K562 (cell line): ENCODE measurements around the gene RAI1. TPM values are rescaled to one million over a fixed set of nuclear protein-coding genes. Genes with fewer than 3 reads are reported as not detected.

Experiments
- ATF2 ChIP-seq: sonication (generic); formaldehyde crosslinking; IDR thresholded peaks from 2 replicates; pipeline ENCODE4 v1.8.1; 2022; ENCODE audit warnings: missing genetic modification reagents
- EGR1 ChIP-seq: fragments of 450-650 bp; conservative IDR thresholded peaks from 2 replicates; pipeline ENCODE4 v1.6.1; 2017; ENCODE audit warnings: mild to moderate bottlenecking
- GATAD2A ChIP-seq: fragments of 450-650 bp; IDR thresholded peaks from 2 replicates; pipeline ENCODE4 v1.6.1; 2017
- GMEB1 ChIP-seq: fragments of 250-450 bp; sonication (Bioruptor Pico); IDR thresholded peaks from 2 replicates; pipeline ENCODE4 v1.4.0; 2020; ENCODE audit warnings: mild to moderate bottlenecking
- HNRNPUL1 ChIP-seq: fragments of 200-400 bp; formaldehyde crosslinking; IDR thresholded peaks from 2 replicates; pipeline ENCODE4 v1.6.1; 2017; ENCODE audit warnings: low read length
- MYBL2 ChIP-seq, 2 experiments: fragments of 450-650 bp in 1 of 2; sonication (generic) in 1 of 2; formaldehyde crosslinking in 1 of 2; IDR thresholded peaks; 2 replicates each; pipeline versions ENCODE4 v1.6.1 to v1.8.1; 2017 to 2022; ENCODE audit warnings: borderline replicate concordance in 1 of 2, inconsistent platforms in 1 of 2, low read depth in 1 of 2, mild to moderate bottlenecking in 1 of 2, missing genetic modification reagents in 1 of 2, moderate library complexity in 1 of 2
- RBM15 ChIP-seq: fragments of 200-400 bp; formaldehyde crosslinking; IDR thresholded peaks from 2 replicates; pipeline ENCODE4 v1.6.1; 2018; ENCODE audit warnings: mild to moderate bottlenecking, low read length, moderate library complexity; ENCODE audit not compliant: insufficient read depth
- U2AF2 ChIP-seq: fragments of 200-400 bp; formaldehyde crosslinking; optimal IDR thresholded peaks from 2 replicates; pipeline ENCODE3; 2017; ENCODE audit warnings: low read depth, mild to moderate bottlenecking, low read length
- XRCC4 ChIP-seq: IDR thresholded peaks from one replicate; pipeline ENCODE4 v1.6.1; 2011; ENCODE audit not compliant: insufficient read depth, insufficient read length; ENCODE audit errors: extremely low read depth
- ZNF184 ChIP-seq: sonication (generic); formaldehyde crosslinking; IDR thresholded peaks from 2 replicates; pipeline ENCODE4 v1.5.0; 2020; ENCODE audit warnings: missing genetic modification reagents
- ZNF311 ChIP-seq: fragments of 250-450 bp; sonication (Bioruptor Pico); IDR thresholded peaks from 2 replicates; pipeline ENCODE4 v1.4.0; 2020; ENCODE audit warnings: mild to moderate bottlenecking, moderate library complexity
- ZNF347 ChIP-seq: fragments of 450-650 bp; formaldehyde crosslinking; IDR thresholded peaks from 2 replicates; pipeline ENCODE4 v1.4.0; 2020; ENCODE audit warnings: low read depth, mild to moderate bottlenecking, moderate library complexity
- ZNF77 ChIP-seq: fragments of 250-450 bp; sonication (Bioruptor Pico); IDR thresholded peaks from 2 replicates; pipeline ENCODE4 v1.5.0; 2020
- polyA plus RNA-seq, 8 experiments: library from polyadenylated mRNA; depleted of rRNA in 4 of 8; stranded (reverse) in 5 of 8; unstranded in 3 of 8; fragments of >200 nt; fragmentation: Nextera tagmentation in 2 of 8; fragmentation: Illumina TruSeq in 1 of 8; extraction: Ambion mirVana in 2 of 8; extraction: Trizol in 1 of 8; gene quantifications; 2 replicates each; pipeline versions ENCODE4 v1.2.1 to v1.2.3, GENCODE V29; 2011 to 2014; ENCODE audit warnings: inconsistent platforms in 1 of 8, missing spikeins in 1 of 8
- total RNA-seq, 7 experiments: library from RNA; depleted of rRNA in 6 of 7; stranded (reverse); fragments of >200 nt in 6 of 7; fragmentation: Illumina TruSeq in 2 of 7; extraction: Trizol in 2 of 7; gene quantifications; 2 replicates each; pipeline versions ENCODE4 v1.2.1 to v1.2.3, GENCODE V29; 2011 to 2021; ENCODE audit warnings: low replicate concordance in 1 of 7
- TF ChIP-seq, protein P1 (sequence below): fragments of 250-450 bp; sonication (Bioruptor Pico); IDR thresholded peaks from 2 replicates; pipeline ENCODE4 v1.5.0; 2022; ENCODE audit warnings: mild to moderate bottlenecking
- TF ChIP-seq, protein P2 (sequence below): sonication (generic); formaldehyde crosslinking; IDR thresholded peaks from 2 replicates; pipeline ENCODE4 v1.8.1; 2023; ENCODE audit warnings: missing genetic modification reagents, mild to moderate bottlenecking, borderline replicate concordance
- TF ChIP-seq, protein P3 (sequence below): IDR thresholded peaks from 2 replicates; pipeline ENCODE4 v1.6.1; 2016; ENCODE audit warnings: missing genetic modification characterization, missing compliant biosample characterization

The RAI1 gene
- total and polyA plus RNA-seq, 9 of the 15 experiments (the other 6 are each of a cell fraction or from before 2014, with no cell fraction given): 0.68 to 19.9 (median 5.5) TPM

- TF ChIP-seq, protein P1, sequence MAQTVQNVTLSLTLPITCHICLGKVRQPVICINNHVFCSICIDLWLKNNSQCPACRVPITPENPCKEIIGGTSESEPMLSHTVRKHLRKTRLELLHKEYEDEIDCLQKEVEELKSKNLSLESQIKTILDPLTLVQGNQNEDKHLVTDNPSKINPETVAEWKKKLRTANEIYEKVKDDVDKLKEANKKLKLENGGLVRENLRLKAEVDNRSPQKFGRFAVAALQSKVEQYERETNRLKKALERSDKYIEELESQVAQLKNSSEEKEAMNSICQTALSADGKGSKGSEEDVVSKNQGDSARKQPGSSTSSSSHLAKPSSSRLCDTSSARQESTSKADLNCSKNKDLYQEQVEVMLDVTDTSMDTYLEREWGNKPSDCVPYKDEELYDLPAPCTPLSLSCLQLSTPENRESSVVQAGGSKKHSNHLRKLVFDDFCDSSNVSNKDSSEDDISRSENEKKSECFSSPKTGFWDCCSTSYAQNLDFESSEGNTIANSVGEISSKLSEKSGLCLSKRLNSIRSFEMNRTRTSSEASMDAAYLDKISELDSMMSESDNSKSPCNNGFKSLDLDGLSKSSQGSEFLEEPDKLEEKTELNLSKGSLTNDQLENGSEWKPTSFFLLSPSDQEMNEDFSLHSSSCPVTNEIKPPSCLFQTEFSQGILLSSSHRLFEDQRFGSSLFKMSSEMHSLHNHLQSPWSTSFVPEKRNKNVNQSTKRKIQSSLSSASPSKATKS (CRISPR knock-in tag): no peak
- no peak for TF ChIP-seq ZNF77 (CRISPR knock-in tag)
- TF ChIP-seq GATAD2A: no peak
- no peak for TF ChIP-seq RBM15
- TF ChIP-seq HNRNPUL1: no peak
- no peak for TF ChIP-seq ZNF184
- TF ChIP-seq, protein P2, sequence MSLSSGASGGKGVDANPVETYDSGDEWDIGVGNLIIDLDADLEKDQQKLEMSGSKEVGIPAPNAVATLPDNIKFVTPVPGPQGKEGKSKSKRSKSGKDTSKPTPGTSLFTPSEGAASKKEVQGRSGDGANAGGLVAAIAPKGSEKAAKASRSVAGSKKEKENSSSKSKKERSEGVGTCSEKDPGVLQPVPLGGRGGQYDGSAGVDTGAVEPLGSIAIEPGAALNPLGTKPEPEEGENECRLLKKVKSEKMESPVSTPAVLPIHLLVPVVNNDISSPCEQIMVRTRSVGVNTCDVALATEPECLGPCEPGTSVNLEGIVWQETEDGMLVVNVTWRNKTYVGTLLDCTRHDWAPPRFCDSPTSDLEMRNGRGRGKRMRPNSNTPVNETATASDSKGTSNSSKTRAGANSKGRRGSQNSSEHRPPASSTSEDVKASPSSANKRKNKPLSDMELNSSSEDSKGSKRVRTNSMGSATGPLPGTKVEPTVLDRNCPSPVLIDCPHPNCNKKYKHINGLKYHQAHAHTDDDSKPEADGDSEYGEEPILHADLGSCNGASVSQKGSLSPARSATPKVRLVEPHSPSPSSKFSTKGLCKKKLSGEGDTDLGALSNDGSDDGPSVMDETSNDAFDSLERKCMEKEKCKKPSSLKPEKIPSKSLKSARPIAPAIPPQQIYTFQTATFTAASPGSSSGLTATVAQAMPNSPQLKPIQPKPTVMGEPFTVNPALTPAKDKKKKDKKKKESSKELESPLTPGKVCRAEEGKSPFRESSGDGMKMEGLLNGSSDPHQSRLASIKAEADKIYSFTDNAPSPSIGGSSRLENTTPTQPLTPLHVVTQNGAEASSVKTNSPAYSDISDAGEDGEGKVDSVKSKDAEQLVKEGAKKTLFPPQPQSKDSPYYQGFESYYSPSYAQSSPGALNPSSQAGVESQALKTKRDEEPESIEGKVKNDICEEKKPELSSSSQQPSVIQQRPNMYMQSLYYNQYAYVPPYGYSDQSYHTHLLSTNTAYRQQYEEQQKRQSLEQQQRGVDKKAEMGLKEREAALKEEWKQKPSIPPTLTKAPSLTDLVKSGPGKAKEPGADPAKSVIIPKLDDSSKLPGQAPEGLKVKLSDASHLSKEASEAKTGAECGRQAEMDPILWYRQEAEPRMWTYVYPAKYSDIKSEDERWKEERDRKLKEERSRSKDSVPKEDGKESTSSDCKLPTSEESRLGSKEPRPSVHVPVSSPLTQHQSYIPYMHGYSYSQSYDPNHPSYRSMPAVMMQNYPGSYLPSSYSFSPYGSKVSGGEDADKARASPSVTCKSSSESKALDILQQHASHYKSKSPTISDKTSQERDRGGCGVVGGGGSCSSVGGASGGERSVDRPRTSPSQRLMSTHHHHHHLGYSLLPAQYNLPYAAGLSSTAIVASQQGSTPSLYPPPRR (CRISPR knock-in tag): no peak
- TF ChIP-seq ZNF347 (CRISPR knock-in tag): no peak
- TF ChIP-seq MYBL2 (IDR thresholded peaks at IDR 0.05; ENCODE audit: low read depth): no peak
- TF ChIP-seq MYBL2 (CRISPR knock-in tag; IDR thresholded peaks at IDR 0.05; ENCODE audit: borderline replicate concordance): no peak
- no peak for TF ChIP-seq U2AF2
- no peak for TF ChIP-seq ZNF311 (CRISPR knock-in tag)
- TF ChIP-seq GMEB1 (CRISPR knock-in tag): no peak
- no peak for TF ChIP-seq ATF2 (CRISPR knock-in tag)
- no peak for TF ChIP-seq XRCC4
- TF ChIP-seq EGR1: no peak
- TF ChIP-seq, protein P3, sequence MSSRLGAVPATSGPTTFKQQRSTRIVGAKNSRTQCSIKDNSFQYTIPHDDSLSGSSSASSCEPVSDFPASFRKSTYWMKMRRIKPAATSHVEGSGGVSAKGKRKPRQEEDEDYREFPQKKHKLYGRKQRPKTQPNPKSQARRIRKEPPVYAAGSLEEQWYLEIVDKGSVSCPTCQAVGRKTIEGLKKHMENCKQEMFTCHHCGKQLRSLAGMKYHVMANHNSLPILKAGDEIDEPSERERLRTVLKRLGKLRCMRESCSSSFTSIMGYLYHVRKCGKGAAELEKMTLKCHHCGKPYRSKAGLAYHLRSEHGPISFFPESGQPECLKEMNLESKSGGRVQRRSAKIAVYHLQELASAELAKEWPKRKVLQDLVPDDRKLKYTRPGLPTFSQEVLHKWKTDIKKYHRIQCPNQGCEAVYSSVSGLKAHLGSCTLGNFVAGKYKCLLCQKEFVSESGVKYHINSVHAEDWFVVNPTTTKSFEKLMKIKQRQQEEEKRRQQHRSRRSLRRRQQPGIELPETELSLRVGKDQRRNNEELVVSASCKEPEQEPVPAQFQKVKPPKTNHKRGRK (tag): no peak
These were observed 58.3 kb downstream of the RAI1 start (continued) for GRCh38 chr17:17739388-17740066.
